Lower lobe of right lung (tissue), 2 donors: ENCODE data around the gene PSD4. TPM values are rescaled to one million over a fixed set of nuclear protein-coding genes. Genes with fewer than 3 reads are reported as not detected.
A peak's percentile ranks its signal among the peaks of the same experiment; 100 is the strongest.

Experiments
- ATAC-seq, 2 donors: fragments of 200-7000 bp; cut with Tn5 transposase; one replicate each; pipeline ENCODE4 v1.9.1; 2020 to 2022; ENCODE audit warnings: mild to moderate bottlenecking in 2 of 2, moderate library complexity in 2 of 2
- DNase-seq: peaks from one replicate; pipeline ENCODE4 v3.0.0-alpha.2; 2020
- H3K27ac ChIP-seq: fragments of 200-600 bp; one replicate; pipeline ENCODE4 v1.8.0; 2022
- H3K27me3 ChIP-seq: fragments of 200-600 bp; one replicate; pipeline ENCODE4 v1.8.0; 2022; ENCODE audit warnings: low read depth
- H3K36me3 ChIP-seq: fragments of 200-600 bp; one replicate; pipeline ENCODE4 v1.8.0; 2022; ENCODE audit warnings: mild to moderate bottlenecking
- H3K4me1 ChIP-seq: fragments of 200-600 bp; one replicate; pipeline ENCODE4 v1.8.0; 2022
- H3K4me3 ChIP-seq: fragments of 200-600 bp; one replicate; pipeline ENCODE4 v1.8.0; 2022; ENCODE audit warnings: mild to moderate bottlenecking
- H3K9me3 ChIP-seq: fragments of 200-600 bp; one replicate; pipeline ENCODE4 v1.8.0; 2022
- intact Hi-C: fragments of 100-400 bp; cut with DNase I; formaldehyde crosslinking; loops from one replicate; pipeline ENCODE4 v1.11.0; 2022
- total RNA-seq: library from RNA; stranded (reverse); fragmentation: NEBNext Ultra II Directional; extraction: Animal tissue kit (Norgen Biotek cat#: 25700); gene quantifications from one replicate; pipeline ENCODE4 v1.2.1, GENCODE V29; 2021
- TF ChIP-seq, protein P1 (sequence below): fragments of 200-600 bp; IDR thresholded peaks from one replicate; pipeline ENCODE4 v1.8.0; 2022; ENCODE audit warnings: antibody characterized with exemption, mild to moderate bottlenecking
- donor health status: DM: no; HTN: yes; CAD: no; lungs with severe emphysema.

Gene PSD4
- total RNA-seq, 1 donor from 2014 or later = 43.2 TPM

DNA sequence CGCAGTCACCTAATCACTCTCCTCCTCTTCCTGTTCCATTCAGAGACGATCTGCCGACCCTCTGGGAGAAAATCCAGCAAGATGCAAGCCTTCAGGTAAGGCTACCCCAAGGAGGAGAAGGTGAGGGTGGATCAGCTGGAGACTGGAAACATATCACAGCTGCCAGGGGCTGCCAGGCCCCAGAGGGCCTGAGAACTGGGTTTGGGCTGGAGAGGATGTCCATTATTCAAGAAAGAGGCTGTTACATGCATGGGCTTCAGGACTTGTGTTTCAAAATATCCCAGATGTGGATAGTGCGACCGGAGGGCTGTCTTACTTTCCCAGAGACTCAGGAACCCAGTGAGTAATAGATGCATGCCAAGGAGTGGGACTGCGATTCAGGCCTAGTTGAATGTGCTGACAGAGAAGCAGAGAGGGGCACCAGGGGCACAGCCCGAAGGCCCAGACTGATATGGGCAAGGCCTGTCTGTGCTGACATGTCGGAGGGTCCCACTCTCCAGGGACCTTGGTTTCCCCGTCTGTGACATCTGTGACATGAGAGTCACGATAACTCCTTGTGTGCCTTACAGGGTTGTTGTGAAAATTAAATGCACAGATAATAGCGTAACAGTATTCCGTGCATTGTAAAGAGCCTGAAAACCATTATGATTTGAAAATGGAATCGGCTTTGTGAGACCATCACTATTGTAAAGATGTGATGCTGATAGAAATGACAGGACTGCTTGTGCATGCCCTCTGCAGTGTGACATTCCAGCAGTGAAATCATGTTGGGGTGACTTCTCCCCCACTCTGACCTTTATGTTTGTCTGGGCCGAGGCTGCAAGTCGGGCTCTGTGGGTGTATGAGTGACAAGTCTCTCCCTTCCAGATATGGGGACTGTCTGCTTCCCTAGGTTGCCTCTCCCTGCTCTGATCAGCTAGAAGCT lies 45.9 kb upstream of the PSD4 start:
- Histone ChIP-seq H3K9me3 (no peaks in the 10 kb centered on the region), H3K27ac (peak overlapping the region; percentile 72), H3K36me3 (no peaks in the 10 kb centered on the region), H3K27me3 (no peaks in the 10 kb centered on the region), H3K4me1 (peaks cover 9% of the 10 kb centered on the region), H3K4me3 (peak overlapping the region; percentile 45)
- DNase-seq = no peak
- TF ChIP-seq, protein P1, sequence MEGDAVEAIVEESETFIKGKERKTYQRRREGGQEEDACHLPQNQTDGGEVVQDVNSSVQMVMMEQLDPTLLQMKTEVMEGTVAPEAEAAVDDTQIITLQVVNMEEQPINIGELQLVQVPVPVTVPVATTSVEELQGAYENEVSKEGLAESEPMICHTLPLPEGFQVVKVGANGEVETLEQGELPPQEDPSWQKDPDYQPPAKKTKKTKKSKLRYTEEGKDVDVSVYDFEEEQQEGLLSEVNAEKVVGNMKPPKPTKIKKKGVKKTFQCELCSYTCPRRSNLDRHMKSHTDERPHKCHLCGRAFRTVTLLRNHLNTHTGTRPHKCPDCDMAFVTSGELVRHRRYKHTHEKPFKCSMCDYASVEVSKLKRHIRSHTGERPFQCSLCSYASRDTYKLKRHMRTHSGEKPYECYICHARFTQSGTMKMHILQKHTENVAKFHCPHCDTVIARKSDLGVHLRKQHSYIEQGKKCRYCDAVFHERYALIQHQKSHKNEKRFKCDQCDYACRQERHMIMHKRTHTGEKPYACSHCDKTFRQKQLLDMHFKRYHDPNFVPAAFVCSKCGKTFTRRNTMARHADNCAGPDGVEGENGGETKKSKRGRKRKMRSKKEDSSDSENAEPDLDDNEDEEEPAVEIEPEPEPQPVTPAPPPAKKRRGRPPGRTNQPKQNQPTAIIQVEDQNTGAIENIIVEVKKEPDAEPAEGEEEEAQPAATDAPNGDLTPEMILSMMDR = no peak
- peak; percentile 21 to 31 for ATAC-seq
- intact Hi-C loops = no loop called here

DNA sequence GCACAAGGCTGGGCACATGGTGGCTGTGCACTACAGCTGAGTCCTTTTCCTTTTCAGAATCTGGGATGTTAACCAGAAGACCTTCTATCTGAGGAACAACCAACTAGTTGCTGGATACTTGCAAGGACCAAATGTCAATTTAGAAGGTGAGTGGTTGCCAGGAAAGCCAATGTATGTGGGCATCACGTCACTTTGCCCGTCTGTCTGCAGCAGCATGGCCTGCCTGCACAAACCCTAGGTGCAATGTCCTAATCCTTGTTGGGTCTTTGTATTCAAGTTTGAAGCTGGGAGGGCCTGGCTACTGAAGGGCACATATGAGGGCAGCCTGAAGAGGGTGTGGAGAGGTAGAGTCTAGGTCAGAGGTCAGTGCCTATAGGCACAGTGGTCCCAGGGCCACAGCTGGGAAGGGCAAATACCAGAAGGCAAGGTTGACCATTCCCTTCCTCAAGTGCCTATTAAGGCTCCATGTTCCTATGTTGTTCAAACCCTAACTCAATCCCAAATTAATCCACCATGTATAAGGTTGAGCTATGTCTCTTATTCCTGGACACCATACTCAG lies 44.2 kb upstream of the PSD4 start:
- no peak for DNase-seq
- H3K4me1 ChIP-seq = peaks cover 7% of the 10 kb centered on the region
- intact Hi-C loops = no loop called here
- no peak for ATAC-seq
- TF ChIP-seq, protein P1 = no peak
- H3K4me3 ChIP-seq = peak overlapping the region; percentile 45
- no peak overlapping the region for H3K27ac ChIP-seq
- H3K36me3 ChIP-seq = no peaks in the 10 kb centered on the region
- no peaks in the 10 kb centered on the region for H3K9me3 ChIP-seq
- H3K27me3 ChIP-seq = no peaks in the 10 kb centered on the region

DNA sequence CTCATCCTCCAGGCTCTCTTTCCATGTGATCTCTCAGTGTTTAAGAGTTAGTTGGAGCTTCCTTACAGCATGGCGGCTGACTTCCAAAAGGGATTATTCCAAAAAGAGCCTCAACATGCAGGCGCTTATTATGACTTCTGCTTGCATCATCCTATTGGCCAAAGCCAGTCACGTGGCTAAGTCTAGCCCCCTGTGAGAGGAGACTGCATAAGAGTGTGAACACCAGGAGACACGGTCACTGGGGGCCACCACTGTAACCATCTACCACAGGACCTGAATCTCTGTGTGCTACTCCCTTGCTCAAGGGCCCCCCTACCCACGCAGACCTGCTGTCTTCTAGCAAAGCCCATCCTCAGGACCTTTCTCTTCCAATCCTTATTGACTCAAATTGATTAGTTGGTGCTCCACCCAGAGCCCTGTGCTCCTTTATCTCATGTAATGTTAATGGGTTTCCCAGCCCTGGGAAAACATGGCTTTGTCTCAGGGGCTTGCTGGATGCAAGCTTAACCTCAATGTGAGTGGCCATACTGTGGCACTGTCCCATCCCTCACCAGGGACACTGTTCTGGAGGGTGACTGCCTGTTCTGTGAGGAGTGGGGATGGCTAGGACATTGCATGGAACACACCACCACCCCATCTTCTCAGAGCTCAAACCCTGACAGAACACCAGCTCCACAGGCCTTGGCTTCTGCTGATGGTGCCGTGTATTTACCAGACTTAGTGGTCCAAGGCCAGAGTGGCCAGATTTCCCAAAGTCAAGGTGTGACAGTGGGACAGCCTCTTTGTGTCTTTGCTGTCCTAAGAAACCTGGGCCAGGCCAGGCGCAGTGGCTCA lies 42.2 kb upstream of the PSD4 start:
- no peaks in the 10 kb centered on the region for H3K27me3 ChIP-seq
- no peak overlapping the region for H3K4me3 ChIP-seq
- TF ChIP-seq, protein P1 = no peak
- H3K9me3 ChIP-seq = no peaks in the 10 kb centered on the region
- no peak for DNase-seq
- ATAC-seq = no peak
- intact Hi-C loops = no loop called here
- H3K4me1 ChIP-seq = no peaks in the 10 kb centered on the region
- H3K36me3 ChIP-seq = no peaks in the 10 kb centered on the region
- no peak overlapping the region for H3K27ac ChIP-seq

DNA sequence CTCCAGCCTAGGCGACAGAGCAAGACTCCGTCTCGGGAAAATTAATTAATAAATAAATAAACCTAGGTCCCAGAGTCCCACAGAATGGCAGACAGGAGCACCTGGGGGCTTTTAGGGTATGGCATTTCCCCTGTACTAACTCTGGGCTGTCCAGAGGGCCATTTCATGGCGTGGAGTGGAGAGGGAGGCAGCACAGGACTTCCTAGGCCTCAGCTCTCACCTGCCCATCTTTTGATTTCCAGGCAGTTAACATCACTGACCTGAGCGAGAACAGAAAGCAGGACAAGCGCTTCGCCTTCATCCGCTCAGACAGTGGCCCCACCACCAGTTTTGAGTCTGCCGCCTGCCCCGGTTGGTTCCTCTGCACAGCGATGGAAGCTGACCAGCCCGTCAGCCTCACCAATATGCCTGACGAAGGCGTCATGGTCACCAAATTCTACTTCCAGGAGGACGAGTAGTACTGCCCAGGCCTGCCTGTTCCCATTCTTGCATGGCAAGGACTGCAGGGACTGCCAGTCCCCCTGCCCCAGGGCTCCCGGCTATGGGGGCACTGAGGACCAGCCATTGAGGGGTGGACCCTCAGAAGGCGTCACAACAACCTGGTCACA lies 41.3 kb upstream of the PSD4 start:
- Histone ChIP-seq H3K4me3 (no peak overlapping the region), H3K27ac (no peak overlapping the region), H3K36me3 (no peaks in the 10 kb centered on the region), H3K9me3 (no peaks in the 10 kb centered on the region), H3K4me1 (no peaks in the 10 kb centered on the region), H3K27me3 (no peaks in the 10 kb centered on the region)
- no peak for ATAC-seq
- intact Hi-C loops = no loop called here
- no peak for DNase-seq
- TF ChIP-seq, protein P1 = no peak
